B cell (primary cell): Measurements from ENCODE around the gene EPN2. TPM values are rescaled to one million over a fixed set of nuclear protein-coding genes. Genes with fewer than 3 reads are reported as not detected.

Experiments
- ATAC-seq: fragments of 200-7000 bp; cut with Tn5 transposase; one replicate; pipeline ENCODE4 v1.10.0; 2021; ENCODE audit warnings: low read depth, mild to moderate bottlenecking, moderate number of reproducible peaks, moderate library complexity
- CTCF ChIA-PET: fragments of 350-600 bp; sonication (Branson Sonifier 250); formaldehyde crosslinking; loops from one replicate; lab custom pipeline; 2021; ENCODE audit warnings: antibody characterized with exemption, inconsistent platforms; lab: Charles Lee
- POLR2A ChIA-PET: fragments of 350-600 bp; sonication (Branson Sonifier 250); formaldehyde crosslinking; loops from one replicate; lab custom pipeline; 2021; ENCODE audit warnings: antibody characterized with exemption; lab: Charles Lee
- DNase-seq: peaks from one replicate; pipeline ENCODE4 v3.0.0; 2013
- H2AFZ ChIP-seq: 2 replicates; pipeline ENCODE4 v1.6.1; 2012; ENCODE audit warnings: mild to moderate bottlenecking, low read depth, low read length; ENCODE audit not compliant: insufficient read depth, poor library complexity, severe bottlenecking
- H3K27ac ChIP-seq, 2 donors: 1 replicate in 1 of 2; 2 replicates in 1 of 2; pipeline ENCODE4 v1.5.1; 2012 to 2013; ENCODE audit warnings: low read length in 2 of 2, mild to moderate bottlenecking in 2 of 2, moderate library complexity in 1 of 2
- H3K27me3 ChIP-seq, 4 experiments: fragments of 200-600 bp in 1 of 4; sonication (generic) in 1 of 4; replicated peaks in 1 of 4; 1 replicate in 2 of 4; 2 replicates in 2 of 4; pipeline versions ENCODE4 v1.6.1 to v1.7.0; 2013 to 2016; ENCODE audit warnings: low read length in 3 of 4, mild to moderate bottlenecking in 2 of 4, mixed read lengths in 1 of 4, moderate library complexity in 1 of 4; ENCODE audit not compliant: insufficient read depth in 4 of 4, control insufficient read depth in 3 of 4; ENCODE audit errors: control extremely low read depth in 1 of 4
- H3K36me3 ChIP-seq, 2 experiments: replicated peaks in 1 of 2; 1 replicate in 1 of 2; 2 replicates in 1 of 2; pipeline versions ENCODE4 v1.6.1 to v1.7.1; 2013; ENCODE audit warnings: low read length in 1 of 2; ENCODE audit not compliant: insufficient read depth in 2 of 2, control insufficient read depth in 1 of 2; ENCODE audit errors: control extremely low read depth in 1 of 2, extremely low read depth in 1 of 2
- H3K4me1 ChIP-seq, 2 donors: fragments of 200-600 bp in 1 of 2; sonication (generic) in 1 of 2; 1 replicate in 1 of 2; 2 replicates in 1 of 2; pipeline versions ENCODE4 v1.5.1 to v1.6.1; 2013 to 2017; ENCODE audit warnings: low read length in 2 of 2; ENCODE audit not compliant: control insufficient read depth in 2 of 2, insufficient read depth in 2 of 2
- H3K4me2 ChIP-seq: replicated peaks from 2 replicates; pipeline ENCODE3; 2012; ENCODE audit warnings: mild to moderate bottlenecking, low read depth, low read length; ENCODE audit not compliant: poor library complexity, severe bottlenecking
- H3K4me3 ChIP-seq, 5 experiments: fragments of 200-600 bp in 1 of 5; sonication (generic) in 1 of 5; 1 replicate in 3 of 5; 2 replicates in 2 of 5; pipeline versions ENCODE4 v1.5.1 to v1.7.0; 2011 to 2016; ENCODE audit warnings: low read length in 4 of 5, mild to moderate bottlenecking in 4 of 5, low read depth in 2 of 5, control low read depth in 1 of 5, moderate library complexity in 1 of 5; ENCODE audit not compliant: insufficient read depth in 1 of 5; ENCODE audit errors: control extremely low read depth in 1 of 5, extremely low read depth in 1 of 5
- H3K79me2 ChIP-seq: fragments of 200-600 bp; sonication (generic); one replicate; pipeline ENCODE4 v1.6.0; 2016; ENCODE audit warnings: low read length; ENCODE audit not compliant: control insufficient read depth, insufficient read depth
- H3K9ac ChIP-seq: fragments of 200-600 bp; sonication (generic); 2 replicates; pipeline ENCODE4 v1.6.1; 2017; ENCODE audit warnings: mild to moderate bottlenecking, low read length, moderate library complexity
- H3K9me3 ChIP-seq, 3 donors: one replicate each; pipeline versions ENCODE4 v1.6.1 to v1.7.1; 2013; ENCODE audit warnings: low read length in 2 of 3; ENCODE audit not compliant: control insufficient read depth in 2 of 3, insufficient read depth in 1 of 3; ENCODE audit errors: control extremely low read depth in 1 of 3
- H4K20me1 ChIP-seq: 2 replicates; pipeline ENCODE4 v1.6.0; 2012; ENCODE audit warnings: mild to moderate bottlenecking, low read length; ENCODE audit not compliant: insufficient read depth, control insufficient read depth, poor library complexity, severe bottlenecking
- H3K27ac Mint-ChIP-seq: one replicate; pipeline ENCODE4 v1.8.0; 2021; ENCODE audit warnings: mixed read lengths
- H3K27me3 Mint-ChIP-seq: one replicate; pipeline ENCODE4 v1.8.0; 2021; ENCODE audit warnings: mixed read lengths
- H3K4me1 Mint-ChIP-seq: one replicate; pipeline ENCODE4 v1.8.0; 2021; ENCODE audit warnings: mixed read lengths
- H3K4me3 Mint-ChIP-seq: one replicate; pipeline ENCODE4 v1.8.0; 2021; ENCODE audit warnings: mixed read lengths
- H3K9me3 Mint-ChIP-seq: one replicate; pipeline ENCODE4 v1.8.0; 2022; ENCODE audit warnings: mixed read lengths; ENCODE audit not compliant: insufficient read depth
- CTCF ChIP-seq: fragments of 200-600 bp; IDR thresholded peaks from one replicate; pipeline ENCODE4 v1.8.0; 2022; ENCODE audit warnings: antibody characterized with exemption, mild to moderate bottlenecking
- EZH2 ChIP-seq: IDR thresholded peaks from 2 replicates; pipeline ENCODE4 v1.6.1; 2012; ENCODE audit warnings: borderline replicate concordance, low read depth, mild to moderate bottlenecking, moderate library complexity, low read length; ENCODE audit not compliant: insufficient read depth, poor library complexity, severe bottlenecking
- WGBS: methylation state at CpG from one replicate; pipeline ENCODE4 v1.1.5; 2013; ENCODE audit warnings: missing lambda C conversion rate; ENCODE audit not compliant: insufficient coverage; 5-methylcytosine and 5-hydroxymethylcytosine counted together
- intact Hi-C: fragments of 100-400 bp; cut with micrococcal nuclease; formaldehyde crosslinking; loops from one replicate; pipeline ENCODE4 v1.10.0; 2022
- polyA plus RNA-seq: library from polyadenylated mRNA; depleted of rRNA; stranded (reverse); fragments of >200 nt; gene quantifications from 2 replicates; pipeline ENCODE4 v1.2.3, GENCODE V29; 2012
- total RNA-seq, 2 donors: library from RNA; stranded (reverse); fragments of 120-200 nt in 1 of 2; gene quantifications; 1 replicate in 1 of 2; 2 replicates in 1 of 2; pipeline versions ENCODE4 v1.2.3 to v1.2.4, GENCODE V29; 2013 to 2022

Gene EPN2
- total and polyA plus RNA-seq, 2 donors (not counting 1 experiment from before 2014, with no cell fraction given), result 15.7 to 35.6 TPM

- no CpG with 5 or more reads among the region's 2 CpGs for WGBS
- no peaks in the 10 kb centered on the region for H3K79me2 ChIP-seq
- peaks cover 48% of the 10 kb centered on the region for H4K20me1 ChIP-seq
- CTCF ChIA-PET, result no interaction called here
- Mint-ChIP-seq H3K4me3 (no peak overlapping the region), H3K27me3 (peaks cover 27% of the 10 kb centered on the region), H3K9me3 (no peaks in the 10 kb centered on the region), H3K4me1 (peaks cover 33% of the 10 kb centered on the region), H3K27ac (no peak overlapping the region)
- H3K36me3 ChIP-seq, result no peaks in the 10 kb centered on the region
- no peak overlapping the region for H3K27ac ChIP-seq
- H3K9ac ChIP-seq, result no peak overlapping the region
- DNase-seq (no peak), ATAC-seq (no peak)
- H3K4me3 ChIP-seq, result no peak overlapping the region
- H3K4me2 ChIP-seq, result no peak overlapping the region
- no peak overlapping the region for H2AFZ ChIP-seq
- POLR2A ChIA-PET, result no interaction called here
- H3K4me1 ChIP-seq, result peaks cover 26 to 35% of the 10 kb centered on the region in 2 donors
- no peaks in the 10 kb centered on the region for H3K9me3 ChIP-seq
- TF ChIP-seq EZH2 (no peak), CTCF (no peak)
- peaks cover 0 to 44% (median 8%) of the 10 kb centered on the region in 4 experiments for H3K27me3 ChIP-seq
- intact Hi-C loops, result no loop called here
Measured at GRCh38 chr17:19287651-19288050, 50.5 kb downstream of the EPN2 start.

- ChIA-PET POLR2A (no interaction called here), CTCF (no interaction called here)
- Histone ChIP-seq H3K27me3 (peaks cover 0 to 43% (median 8%) of the 10 kb centered on the region in 4 experiments), H4K20me1 (peaks cover 40% of the 10 kb centered on the region), H3K4me2 (no peak overlapping the region), H3K79me2 (no peaks in the 10 kb centered on the region), H2AFZ (no peak overlapping the region), H3K27ac (no peak overlapping the region), H3K36me3 (no peaks in the 10 kb centered on the region), H3K4me3 (no peak overlapping the region), H3K9ac (no peak overlapping the region), H3K9me3 (no peaks in the 10 kb centered on the region), H3K4me1 (peaks cover 23 to 28% of the 10 kb centered on the region in 2 donors)
- TF ChIP-seq EZH2 (no peak), CTCF (no peak)
- ATAC-seq, result no peak
- Mint-ChIP-seq H3K9me3 (no peaks in the 10 kb centered on the region), H3K27me3 (peaks cover 27% of the 10 kb centered on the region), H3K4me3 (no peak overlapping the region), H3K4me1 (peaks cover 27% of the 10 kb centered on the region), H3K27ac (no peak overlapping the region)
- WGBS, result 100% methylated on average over 3 of the region's 5 CpGs
- no peak for DNase-seq
- intact Hi-C loops, result no loop called here
Measured at GRCh38 chr17:19288453-19288852, 51.3 kb downstream of the EPN2 start.
